Measurements from ENCODE around the gene ADAT1.

ADAT1 gene

GRCh38 chr16:75647112-75647491, 24.0 kb upstream of the ADAT1 start:
- Histone ChIP-seq H3K4me2 (ENCODE audit: low read length) (peak overlapping the region; percentile 72), H3K4me3 (ENCODE audit: low read depth, low read length) (peak overlapping the region; percentile 90), H4K91ac (ENCODE audit: low read depth, low read length) (peak overlapping the region; percentile 62), H3K79me1 (ENCODE audit: low read length) (peaks cover 14% of the 10 kb centered on the region), H3K4ac (ENCODE audit: low read depth, low read length) (peak overlapping the region; percentile 31), H3K23ac (ENCODE audit: low read length) (no peak overlapping the region), H3K14ac (ENCODE audit: low read length) (peak overlapping the region; percentile 27), H2AFZ (ENCODE audit: insufficient read depth, low read length, poor library complexity) (peak overlapping the region; percentile 9), H3K18ac (ENCODE audit: low read length) (peak overlapping the region; percentile 19), H2BK12ac (ENCODE audit: low read length) (no peak overlapping the region), H4K8ac (ENCODE audit: low read depth, low read length) (peak overlapping the region; percentile 88), H3K9me3 (ENCODE audit: insufficient read depth, low read depth, low read length) (no peaks in the 10 kb centered on the region), H3K4me1 (ENCODE audit: control insufficient read depth in 1 of 2, insufficient read depth in 2 of 2, low read length in 2 of 2) (peaks cover 3 to 13% of the 10 kb centered on the region in 2 experiments), H3K27me3 (ENCODE audit: insufficient read depth, low read length) (no peaks in the 10 kb centered on the region), H3K9ac (ENCODE audit: low read length) (peak overlapping the region; percentile 93), H3K79me2 (ENCODE audit: control insufficient read depth, insufficient read depth, low read length, poor library complexity) (peaks cover 18% of the 10 kb centered on the region), H4K12ac (ENCODE audit: low read depth, low read length) (peak overlapping the region; percentile 16), H2BK5ac (ENCODE audit: low read depth, low read length, poor library complexity) (peak overlapping the region; percentile 2), H2AK5ac (ENCODE audit: low read length) (no peak overlapping the region), H3K27ac (ENCODE audit: low read depth, low read length) (no peak overlapping the region), H2BK120ac (ENCODE audit: insufficient read depth, low read length, poor library complexity) (peak overlapping the region; percentile 40), H3K36me3 (ENCODE audit: control insufficient read depth in 1 of 2, insufficient read depth in 2 of 2, low read length in 2 of 2) (peaks cover 6 to 14% of the 10 kb centered on the region in 2 experiments)
- peak in 1 of 2 donors; percentile 14 for DNase-seq
- no CpG with 5 or more reads among the region's 18 CpGs for WGBS (ENCODE audit: extremely low coverage, insufficient coverage, insufficient read length)

GRCh38 chr16:75644240-75645012, 21.3 kb upstream of the ADAT1 start:
- Histone ChIP-seq H3K4me3 (ENCODE audit: low read depth, low read length) (no peak overlapping the region), H4K91ac (ENCODE audit: low read depth, low read length) (no peak overlapping the region), H3K79me2 (ENCODE audit: control insufficient read depth, insufficient read depth, low read length, poor library complexity) (peaks cover 18% of the 10 kb centered on the region), H2BK5ac (ENCODE audit: low read depth, low read length, poor library complexity) (no peak overlapping the region), H3K4me1 (ENCODE audit: control insufficient read depth in 1 of 2, insufficient read depth in 2 of 2, low read length in 2 of 2) (peaks cover 3 to 6% of the 10 kb centered on the region in 2 experiments), H2AFZ (ENCODE audit: insufficient read depth, low read length, poor library complexity) (no peak overlapping the region), H3K27me3 (ENCODE audit: insufficient read depth, low read length) (no peaks in the 10 kb centered on the region), H2BK12ac (ENCODE audit: low read length) (no peak overlapping the region), H3K23ac (ENCODE audit: low read length) (no peak overlapping the region), H3K9me3 (ENCODE audit: insufficient read depth, low read depth, low read length) (no peaks in the 10 kb centered on the region), H3K4me2 (ENCODE audit: low read length) (no peak overlapping the region), H3K79me1 (ENCODE audit: low read length) (peaks cover 14% of the 10 kb centered on the region), H2BK120ac (ENCODE audit: insufficient read depth, low read length, poor library complexity) (no peak overlapping the region), H4K12ac (ENCODE audit: low read depth, low read length) (no peak overlapping the region), H3K4ac (ENCODE audit: low read depth, low read length) (peak overlapping the region; percentile 88), H4K8ac (ENCODE audit: low read depth, low read length) (no peak overlapping the region), H3K27ac (ENCODE audit: low read depth, low read length) (no peak overlapping the region), H3K9ac (ENCODE audit: low read length) (no peak overlapping the region), H3K36me3 (ENCODE audit: control insufficient read depth in 1 of 2, insufficient read depth in 2 of 2, low read length in 2 of 2) (peaks cover 19 to 32% of the 10 kb centered on the region in 2 experiments), H3K14ac (ENCODE audit: low read length) (no peak overlapping the region), H3K18ac (ENCODE audit: low read length) (peak overlapping the region; percentile 9), H2AK5ac (ENCODE audit: low read length) (no peak overlapping the region)
- WGBS (ENCODE audit: extremely low coverage, insufficient coverage, insufficient read length): no CpG with 5 or more reads among the region's 7 CpGs
- DNase-seq: no peak

DNA sequence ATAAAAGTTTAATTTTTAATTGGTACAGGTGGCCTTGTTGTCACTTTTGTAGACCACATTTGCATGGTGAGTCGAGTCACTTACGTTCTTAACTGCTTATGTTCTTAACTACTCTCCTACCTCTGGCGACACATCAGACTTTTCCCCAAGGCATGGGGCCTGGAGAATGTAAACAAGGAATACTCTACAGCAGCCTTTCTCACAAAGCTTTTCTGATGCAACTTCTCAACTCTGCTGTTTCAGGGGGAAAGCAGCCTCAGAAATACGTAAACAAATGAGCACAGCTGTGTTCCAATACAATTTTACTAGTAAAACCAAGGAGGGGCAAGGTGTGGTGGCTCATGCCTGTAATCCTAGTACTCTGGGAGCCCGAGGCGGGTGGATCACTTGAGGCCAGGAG, 17.5 kb upstream of the ADAT1 start:
- H3K14ac ChIP-seq (ENCODE audit: low read length): no peak overlapping the region
- H3K27ac ChIP-seq (ENCODE audit: low read depth, low read length): no peak overlapping the region
- H2BK12ac ChIP-seq (ENCODE audit: low read length): no peak overlapping the region
- H3K4me1 ChIP-seq (ENCODE audit: control insufficient read depth in 1 of 2, insufficient read depth in 2 of 2, low read length in 2 of 2): no peaks in the 10 kb centered on the region
- H3K18ac ChIP-seq (ENCODE audit: low read length): no peak overlapping the region
- no peak overlapping the region for H4K12ac ChIP-seq (ENCODE audit: low read depth, low read length)
- no peak overlapping the region for H3K4me2 ChIP-seq (ENCODE audit: low read length)
- H3K9ac ChIP-seq (ENCODE audit: low read length): no peak overlapping the region
- no peak for DNase-seq
- no peak overlapping the region for H3K4ac ChIP-seq (ENCODE audit: low read depth, low read length)
- H3K79me2 ChIP-seq (ENCODE audit: control insufficient read depth, insufficient read depth, low read length, poor library complexity): no peaks in the 10 kb centered on the region
- WGBS (ENCODE audit: extremely low coverage, insufficient coverage, insufficient read length): no CpG with 5 or more reads among the region's 6 CpGs
- H4K91ac ChIP-seq (ENCODE audit: low read depth, low read length): no peak overlapping the region
- H3K79me1 ChIP-seq (ENCODE audit: low read length): no peaks in the 10 kb centered on the region
- no peak overlapping the region for H4K8ac ChIP-seq (ENCODE audit: low read depth, low read length)
- no peaks in the 10 kb centered on the region for H3K9me3 ChIP-seq (ENCODE audit: insufficient read depth, low read depth, low read length)
- no peak overlapping the region for H2AFZ ChIP-seq (ENCODE audit: insufficient read depth, low read length, poor library complexity)
- no peak overlapping the region for H3K23ac ChIP-seq (ENCODE audit: low read length)
- no peak overlapping the region for H2BK120ac ChIP-seq (ENCODE audit: insufficient read depth, low read length, poor library complexity)
- no peak overlapping the region for H3K4me3 ChIP-seq (ENCODE audit: low read depth, low read length)
- H2AK5ac ChIP-seq (ENCODE audit: low read length): no peak overlapping the region
- H3K36me3 ChIP-seq (ENCODE audit: control insufficient read depth in 1 of 2, insufficient read depth in 2 of 2, low read length in 2 of 2): peaks cover 34 to 46% of the 10 kb centered on the region in 2 experiments
- no peak overlapping the region for H2BK5ac ChIP-seq (ENCODE audit: low read depth, low read length, poor library complexity)
- H3K27me3 ChIP-seq (ENCODE audit: insufficient read depth, low read length): no peaks in the 10 kb centered on the region

GRCh38 chr16:75635036-75635435, 12.0 kb upstream of the ADAT1 start:
- H3K79me2 ChIP-seq (ENCODE audit: control insufficient read depth, insufficient read depth, low read length, poor library complexity): no peaks in the 10 kb centered on the region
- H2BK120ac ChIP-seq (ENCODE audit: insufficient read depth, low read length, poor library complexity): no peak overlapping the region
- no peak overlapping the region for H3K18ac ChIP-seq (ENCODE audit: low read length)
- no peak overlapping the region for H3K23ac ChIP-seq (ENCODE audit: low read length)
- H3K14ac ChIP-seq (ENCODE audit: low read length): no peak overlapping the region
- no peak overlapping the region for H4K91ac ChIP-seq (ENCODE audit: low read depth, low read length)
- peaks cover 48 to 63% of the 10 kb centered on the region in 2 experiments for H3K36me3 ChIP-seq (ENCODE audit: control insufficient read depth in 1 of 2, insufficient read depth in 2 of 2, low read length in 2 of 2)
- no peak for DNase-seq
- no peak overlapping the region for H2AK5ac ChIP-seq (ENCODE audit: low read length)
- no peak overlapping the region for H3K27ac ChIP-seq (ENCODE audit: low read depth, low read length)
- no peak overlapping the region for H3K4me2 ChIP-seq (ENCODE audit: low read length)
- no peaks in the 10 kb centered on the region for H3K27me3 ChIP-seq (ENCODE audit: insufficient read depth, low read length)
- no peak overlapping the region for H2AFZ ChIP-seq (ENCODE audit: insufficient read depth, low read length, poor library complexity)
- no peaks in the 10 kb centered on the region for H3K79me1 ChIP-seq (ENCODE audit: low read length)
- no peak overlapping the region for H2BK12ac ChIP-seq (ENCODE audit: low read length)
- no peak overlapping the region for H3K4ac ChIP-seq (ENCODE audit: low read depth, low read length)
- H3K9me3 ChIP-seq (ENCODE audit: insufficient read depth, low read depth, low read length): no peaks in the 10 kb centered on the region
- H3K4me1 ChIP-seq (ENCODE audit: control insufficient read depth in 1 of 2, insufficient read depth in 2 of 2, low read length in 2 of 2): no peaks in the 10 kb centered on the region
- H2BK5ac ChIP-seq (ENCODE audit: low read depth, low read length, poor library complexity): no peak overlapping the region
- H4K12ac ChIP-seq (ENCODE audit: low read depth, low read length): no peak overlapping the region
- no peak overlapping the region for H3K4me3 ChIP-seq (ENCODE audit: low read depth, low read length)
- no CpG with 5 or more reads among the region's 3 CpGs for WGBS (ENCODE audit: extremely low coverage, insufficient coverage, insufficient read length)
- H4K8ac ChIP-seq (ENCODE audit: low read depth, low read length): no peak overlapping the region
- no peak overlapping the region for H3K9ac ChIP-seq (ENCODE audit: low read length)

All from trophoblast cell (in vitro differentiated cells and primary cell).